MM.1S (cell line): ENCODE measurements around the gene AMIGO2.
"Not testable (repeated sequence)": the region's sequence is repeated elsewhere in the genome, so short reads cannot be mapped to it uniquely, and the experiment has no call there.

Source experiments
- DNase-seq: peaks from one replicate; pipeline ENCODE4 v3.0.0-alpha.2; 2015
- H2AFZ ChIP-seq: fragments of 300-600 bp; sonication (generic); 2 replicates; pipeline ENCODE4 v1.6.0; 2016; ENCODE audit warnings: antibody characterized with exemption, low read length
- H3F3A ChIP-seq: fragments of 300-600 bp; sonication (generic); 2 replicates; pipeline ENCODE4 v1.6.1; 2016; ENCODE audit warnings: mild to moderate bottlenecking, antibody characterized with exemption, low read length, moderate library complexity, mixed read lengths; ENCODE audit not compliant: insufficient read depth
- H3K27ac ChIP-seq: fragments of 300-600 bp; sonication (generic); 2 replicates; pipeline ENCODE4 v1.5.1; 2016; ENCODE audit warnings: mild to moderate bottlenecking, low read length
- H3K27me3 ChIP-seq: fragments of 300-600 bp; sonication (generic); replicated peaks from 2 replicates; pipeline ENCODE4 v1.6.0; 2016; ENCODE audit warnings: low read length; ENCODE audit not compliant: insufficient read depth
- H3K36me3 ChIP-seq: fragments of 300-600 bp; sonication (generic); replicated peaks from 2 replicates; pipeline ENCODE4 v1.6.1; 2016; ENCODE audit warnings: mild to moderate bottlenecking, low read length, mixed read lengths; ENCODE audit not compliant: insufficient read depth
- H3K4me1 ChIP-seq: fragments of 300-600 bp; sonication (generic); 2 replicates; pipeline ENCODE4 v1.6.1; 2016; ENCODE audit warnings: low read length, mixed read lengths
- H3K4me2 ChIP-seq: fragments of 300-600 bp; sonication (generic); 2 replicates; pipeline ENCODE4 v1.6.0; 2016; ENCODE audit warnings: low read depth, low read length
- H3K4me3 ChIP-seq: fragments of 300-600 bp; sonication (generic); 2 replicates; pipeline ENCODE4 v1.5.1; 2016; ENCODE audit warnings: low read length, mixed read lengths
- H3K79me2 ChIP-seq: fragments of 300-600 bp; sonication (generic); 2 replicates; pipeline ENCODE4 v1.6.1; 2016; ENCODE audit warnings: mixed run types, low read length, mixed read lengths
- H3K9ac ChIP-seq: fragments of 300-600 bp; sonication (generic); 2 replicates; pipeline ENCODE4 v1.6.1; 2016; ENCODE audit warnings: low read length, mixed read lengths
- H3K9me2 ChIP-seq: fragments of 300-600 bp; sonication (generic); replicated peaks from 2 replicates; pipeline ENCODE4 v1.6.1; 2016; ENCODE audit warnings: mild to moderate bottlenecking, low read length, mixed read lengths; ENCODE audit not compliant: insufficient read depth
- H3K9me3 ChIP-seq: fragments of 300-600 bp; sonication (generic); replicated peaks from 2 replicates; pipeline ENCODE4 v1.6.1; 2016; ENCODE audit warnings: mild to moderate bottlenecking, low read length, mixed read lengths; ENCODE audit not compliant: insufficient read depth
- H4K20me1 ChIP-seq: fragments of 300-600 bp; sonication (generic); 2 replicates; pipeline ENCODE4 v1.6.1; 2016; ENCODE audit warnings: mild to moderate bottlenecking, low read length, moderate library complexity, mixed read lengths; ENCODE audit not compliant: insufficient read depth
- EZH2 ChIP-seq: fragments of 300-600 bp; sonication (generic); optimal IDR thresholded peaks from 2 replicates; pipeline ENCODE3; 2017; ENCODE audit warnings: low read depth, mild to moderate bottlenecking, antibody characterized with exemption, low read length, mixed read lengths
- EZH2phosphoT487 ChIP-seq: fragments of 300-600 bp; sonication (generic); IDR thresholded peaks from 2 replicates; pipeline ENCODE4 v1.6.1; 2018; ENCODE audit warnings: antibody characterized with exemption, low read length
- TF ChIP-seq, protein P1 (sequence below): fragments of 300-600 bp; sonication (generic); IDR thresholded peaks from 2 replicates; pipeline ENCODE4 v1.5.1; 2016; ENCODE audit warnings: antibody characterized with exemption, low read length, mixed read lengths

The AMIGO2 gene

DNA sequence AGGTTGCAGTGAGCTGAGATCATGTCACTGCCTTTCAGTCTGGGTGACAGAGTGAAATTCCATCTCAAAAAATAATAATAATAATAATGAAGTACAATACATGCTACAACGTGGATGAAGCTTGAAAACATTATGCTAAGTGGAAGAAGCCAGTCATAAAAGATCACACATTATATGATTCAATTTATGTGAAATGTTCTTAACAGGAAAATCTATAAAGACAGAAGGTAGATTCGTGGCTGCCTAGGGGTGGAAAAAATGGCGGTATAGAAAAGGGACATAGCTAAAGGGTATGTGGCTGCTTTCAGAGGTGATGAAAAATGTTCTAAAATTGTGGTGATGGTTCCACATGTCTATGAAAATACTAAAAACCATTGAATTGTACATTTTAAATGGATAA is 41.0 kb upstream of the AMIGO2 start:
- no peaks in the 10 kb centered on the region for H3K9me3 ChIP-seq
- no peaks in the 10 kb centered on the region for H3K9me2 ChIP-seq
- H3K79me2 ChIP-seq = no peaks in the 10 kb centered on the region
- no peaks in the 10 kb centered on the region for H3K27me3 ChIP-seq
- no peaks in the 10 kb centered on the region for H3K36me3 ChIP-seq
- H2AFZ ChIP-seq = no peak overlapping the region
- no peak overlapping the region for H3K4me2 ChIP-seq
- H3K27ac ChIP-seq = no peak overlapping the region
- H3K4me1 ChIP-seq = no peaks in the 10 kb centered on the region
- no peak overlapping the region for H3K4me3 ChIP-seq
- no peaks in the 10 kb centered on the region for H3F3A ChIP-seq
- DNase-seq = no peak
- TF ChIP-seq, protein P1, sequence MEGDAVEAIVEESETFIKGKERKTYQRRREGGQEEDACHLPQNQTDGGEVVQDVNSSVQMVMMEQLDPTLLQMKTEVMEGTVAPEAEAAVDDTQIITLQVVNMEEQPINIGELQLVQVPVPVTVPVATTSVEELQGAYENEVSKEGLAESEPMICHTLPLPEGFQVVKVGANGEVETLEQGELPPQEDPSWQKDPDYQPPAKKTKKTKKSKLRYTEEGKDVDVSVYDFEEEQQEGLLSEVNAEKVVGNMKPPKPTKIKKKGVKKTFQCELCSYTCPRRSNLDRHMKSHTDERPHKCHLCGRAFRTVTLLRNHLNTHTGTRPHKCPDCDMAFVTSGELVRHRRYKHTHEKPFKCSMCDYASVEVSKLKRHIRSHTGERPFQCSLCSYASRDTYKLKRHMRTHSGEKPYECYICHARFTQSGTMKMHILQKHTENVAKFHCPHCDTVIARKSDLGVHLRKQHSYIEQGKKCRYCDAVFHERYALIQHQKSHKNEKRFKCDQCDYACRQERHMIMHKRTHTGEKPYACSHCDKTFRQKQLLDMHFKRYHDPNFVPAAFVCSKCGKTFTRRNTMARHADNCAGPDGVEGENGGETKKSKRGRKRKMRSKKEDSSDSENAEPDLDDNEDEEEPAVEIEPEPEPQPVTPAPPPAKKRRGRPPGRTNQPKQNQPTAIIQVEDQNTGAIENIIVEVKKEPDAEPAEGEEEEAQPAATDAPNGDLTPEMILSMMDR = no peak
- no peak for TF ChIP-seq EZH2phosphoT487
- no peak overlapping the region for H3K9ac ChIP-seq
- H4K20me1 ChIP-seq = no peaks in the 10 kb centered on the region

DNA sequence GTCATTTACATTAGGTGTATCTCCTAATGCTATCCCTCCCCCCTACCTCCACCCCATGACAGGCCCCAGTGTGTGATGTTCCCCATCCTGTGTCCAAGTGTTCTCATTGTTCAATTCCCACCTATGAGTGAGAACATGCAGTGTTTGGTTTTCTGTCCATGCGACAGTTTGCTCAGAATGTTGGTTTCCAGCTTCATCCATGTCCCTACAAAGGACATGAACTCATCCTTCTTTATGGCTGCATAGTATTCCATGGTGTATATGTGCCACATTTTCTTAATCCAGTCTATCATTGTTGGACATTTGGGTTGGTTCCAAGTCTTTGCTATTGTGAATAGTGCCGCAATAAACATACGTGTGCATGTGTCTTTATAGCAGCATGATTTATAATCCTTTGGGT is 37.5 kb upstream of the AMIGO2 start:
- not testable (repeated sequence) for H4K20me1 ChIP-seq, DNase-seq, H3K9me3 ChIP-seq, H3K9me2 ChIP-seq, H3K4me2 ChIP-seq, H3F3A ChIP-seq, H3K36me3 ChIP-seq, H2AFZ ChIP-seq, H3K4me3 ChIP-seq, H3K4me1 ChIP-seq, H3K9ac ChIP-seq, H3K27me3 ChIP-seq, H3K27ac ChIP-seq, H3K79me2 ChIP-seq

DNA sequence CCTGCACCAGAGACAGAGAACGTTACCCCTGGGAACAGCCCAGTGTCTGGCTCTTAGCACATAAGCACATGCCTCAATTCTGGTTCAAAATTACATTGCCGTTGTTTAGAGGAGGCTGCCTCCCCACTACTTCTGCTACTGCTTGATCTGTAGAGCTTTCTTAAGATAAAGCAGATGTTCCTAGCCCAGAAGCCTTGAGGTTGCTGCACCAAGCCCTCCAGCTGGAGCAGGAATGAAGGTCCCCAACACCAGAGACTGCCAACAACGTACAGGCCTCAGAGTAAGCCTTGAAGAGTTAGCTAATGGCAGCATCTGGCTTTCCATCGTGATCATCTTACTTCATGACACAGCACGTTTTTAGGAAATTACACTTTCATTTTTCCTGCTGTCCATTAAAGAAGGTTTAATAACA is 34.7 kb upstream of the AMIGO2 start:
- no peak for DNase-seq
- Histone ChIP-seq H3K36me3 (no peaks in the 10 kb centered on the region), H3K4me1 (no peaks in the 10 kb centered on the region), H3K9me2 (no peaks in the 10 kb centered on the region), H3K4me3 (no peak overlapping the region), H2AFZ (0 out of 2 replicates have a peak overlapping the region, but pooled peaks have one; percentile 11), H3F3A (no peaks in the 10 kb centered on the region), H3K79me2 (no peaks in the 10 kb centered on the region), H3K27me3 (no peaks in the 10 kb centered on the region), H3K9me3 (no peaks in the 10 kb centered on the region), H3K4me2 (no peak overlapping the region), H4K20me1 (no peaks in the 10 kb centered on the region), H3K9ac (no peak overlapping the region), H3K27ac (no peak overlapping the region)
- TF ChIP-seq, protein P1 = no peak
- TF ChIP-seq EZH2 (no peak), EZH2phosphoT487 (no peak)

DNA sequence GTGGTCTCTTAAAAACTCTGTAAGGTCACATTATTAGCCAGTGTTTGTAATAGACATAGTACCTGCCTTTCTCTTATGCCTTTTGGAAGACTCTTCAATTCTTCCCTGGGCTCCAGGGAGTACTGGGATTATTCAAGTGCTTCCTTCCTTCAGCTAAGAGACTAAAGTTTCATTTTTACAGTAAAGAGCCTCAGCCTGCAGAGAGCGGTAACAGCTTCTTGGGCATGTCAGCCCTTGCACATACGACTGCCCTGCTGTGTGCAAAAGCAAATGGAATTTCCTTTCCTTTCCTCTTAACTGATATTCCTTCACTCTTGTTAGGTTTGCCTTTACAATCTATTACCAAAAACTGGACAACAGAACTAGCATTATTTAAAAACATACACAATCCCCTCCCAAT is 32.9 kb upstream of the AMIGO2 start:
- Histone ChIP-seq H3K27ac (no peak overlapping the region), H3K9ac (no peak overlapping the region), H3K27me3 (no peaks in the 10 kb centered on the region), H3K4me2 (no peak overlapping the region), H3K36me3 (no peaks in the 10 kb centered on the region), H3K9me2 (no peaks in the 10 kb centered on the region), H3K4me1 (no peaks in the 10 kb centered on the region), H3F3A (no peaks in the 10 kb centered on the region), H3K4me3 (no peak overlapping the region), H3K79me2 (no peaks in the 10 kb centered on the region), H3K9me3 (no peaks in the 10 kb centered on the region), H4K20me1 (no peaks in the 10 kb centered on the region), H2AFZ (no peak overlapping the region)
- TF ChIP-seq, protein P1 = no peak
- TF ChIP-seq EZH2phosphoT487 = no peak
- TF ChIP-seq EZH2 = no peak
- no peak for DNase-seq
